KOPT-K1 (cell line): ENCODE data around the gene MORC3.
"Not testable (repeated sequence)": the region's sequence is repeated elsewhere in the genome, so short reads cannot be mapped to it uniquely, and the experiment has no call there.

ENCODE experiments used
- H3K27ac ChIP-seq: fragments of 200-600 bp; sonication (generic); 2 replicates; pipeline ENCODE4 v1.5.1; 2016; ENCODE audit warnings: antibody characterized with exemption, mild to moderate bottlenecking, low read depth, low read length; ENCODE audit not compliant: poor library complexity, severe bottlenecking
- H3K36me3 ChIP-seq: fragments of 200-600 bp; sonication (generic); 2 replicates; pipeline ENCODE4 v1.5.1; 2017; ENCODE audit warnings: antibody characterized with exemption, mild to moderate bottlenecking, low read length, moderate library complexity; ENCODE audit not compliant: insufficient read depth
- H3K9me3 ChIP-seq: fragments of 200-600 bp; sonication (generic); 2 replicates; pipeline ENCODE4 v1.5.1; 2017; ENCODE audit warnings: antibody characterized with exemption, low read length, mild to moderate bottlenecking; ENCODE audit not compliant: insufficient read depth, poor library complexity, severe bottlenecking

The MORC3 gene

GRCh38 chr21:36349315-36349714 lies 29.3 kb downstream of the MORC3 start:
- peaks cover 97% of the 10 kb centered on the region for H3K36me3 ChIP-seq
- H3K9me3 ChIP-seq: no peaks in the 10 kb centered on the region
- no peak overlapping the region for H3K27ac ChIP-seq

DNA sequence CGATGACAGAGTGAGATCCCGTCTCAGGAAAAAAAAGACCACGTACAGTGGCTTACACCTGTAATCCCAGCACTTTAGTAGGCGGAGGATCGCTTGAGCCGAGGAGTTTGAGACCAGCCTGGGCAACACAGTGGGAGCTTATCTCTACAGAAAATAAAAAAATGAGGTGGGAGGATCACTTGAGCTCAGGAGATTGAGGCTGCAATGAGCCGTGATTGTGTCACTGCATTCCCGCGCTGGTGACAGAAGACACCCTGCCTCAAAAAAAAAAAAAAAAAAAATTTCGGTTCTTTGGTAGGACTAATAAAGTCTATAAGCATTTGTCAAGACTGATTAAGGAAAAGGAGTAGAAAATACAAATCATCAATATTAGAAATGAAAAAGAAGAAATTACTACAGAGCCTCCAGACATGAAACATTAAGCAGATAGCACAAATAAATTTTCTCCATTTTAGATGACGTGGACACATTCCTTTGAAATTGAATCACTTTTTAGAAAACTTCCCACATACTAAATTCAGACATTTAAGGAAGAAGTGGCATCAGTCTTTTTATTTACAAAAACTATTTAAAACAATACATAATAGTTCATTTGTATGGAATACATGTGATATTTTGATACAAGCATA lies 30.4 kb downstream of the MORC3 start:
- Histone ChIP-seq H3K9me3 (no peaks in the 10 kb centered on the region), H3K36me3 (peaks cover 97% of the 10 kb centered on the region), H3K27ac (no peak overlapping the region)

GRCh38 chr21:36354918-36355680 lies 35.1 kb downstream of the MORC3 start:
- no peaks in the 10 kb centered on the region for H3K9me3 ChIP-seq
- no peak overlapping the region for H3K27ac ChIP-seq
- peaks cover 90% of the 10 kb centered on the region for H3K36me3 ChIP-seq

DNA sequence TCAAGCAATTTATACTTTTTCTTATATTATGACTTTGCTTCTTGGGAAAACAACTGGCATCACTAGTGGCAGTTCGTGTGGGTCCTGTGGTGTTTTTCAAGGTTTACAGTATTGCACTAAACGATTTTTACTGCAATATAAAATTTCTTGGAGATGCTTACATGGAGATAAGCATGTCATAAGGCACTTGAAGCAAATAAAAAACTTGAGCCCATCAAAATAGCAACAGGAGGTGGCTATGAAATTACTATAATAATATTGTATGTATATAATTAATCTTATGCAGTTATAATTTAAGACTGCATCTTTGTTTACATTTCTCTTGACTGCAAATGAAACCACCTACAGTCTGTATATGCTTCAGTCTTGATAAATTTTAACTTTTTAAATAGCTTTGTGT lies 35.9 kb downstream of the MORC3 start:
- peaks cover 90% of the 10 kb centered on the region for H3K36me3 ChIP-seq
- no peaks in the 10 kb centered on the region for H3K9me3 ChIP-seq
- no peak overlapping the region for H3K27ac ChIP-seq

DNA sequence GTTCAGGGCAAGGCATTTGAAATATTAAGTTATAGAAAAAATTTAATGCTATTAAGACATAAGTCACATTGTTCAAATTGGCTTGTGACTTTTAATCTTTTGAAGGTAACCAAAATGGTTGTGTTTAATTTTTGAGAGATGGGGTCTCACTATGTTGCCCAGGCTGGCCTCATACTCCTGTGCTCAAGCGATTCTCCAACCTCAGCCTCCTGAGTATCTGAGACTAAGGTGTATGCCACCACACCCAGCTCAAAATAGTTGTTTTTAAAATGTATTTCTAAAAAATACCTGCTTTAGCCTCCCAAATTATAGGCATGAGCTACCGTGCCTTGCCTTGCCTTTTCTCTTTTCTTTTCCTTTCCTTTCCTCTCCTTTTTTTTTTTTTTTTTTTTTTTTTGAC lies 39.2 kb downstream of the MORC3 start:
- Histone ChIP-seq H3K27ac (no peak overlapping the region), H3K9me3 (no peaks in the 10 kb centered on the region), H3K36me3 (peaks cover 93% of the 10 kb centered on the region)

DNA sequence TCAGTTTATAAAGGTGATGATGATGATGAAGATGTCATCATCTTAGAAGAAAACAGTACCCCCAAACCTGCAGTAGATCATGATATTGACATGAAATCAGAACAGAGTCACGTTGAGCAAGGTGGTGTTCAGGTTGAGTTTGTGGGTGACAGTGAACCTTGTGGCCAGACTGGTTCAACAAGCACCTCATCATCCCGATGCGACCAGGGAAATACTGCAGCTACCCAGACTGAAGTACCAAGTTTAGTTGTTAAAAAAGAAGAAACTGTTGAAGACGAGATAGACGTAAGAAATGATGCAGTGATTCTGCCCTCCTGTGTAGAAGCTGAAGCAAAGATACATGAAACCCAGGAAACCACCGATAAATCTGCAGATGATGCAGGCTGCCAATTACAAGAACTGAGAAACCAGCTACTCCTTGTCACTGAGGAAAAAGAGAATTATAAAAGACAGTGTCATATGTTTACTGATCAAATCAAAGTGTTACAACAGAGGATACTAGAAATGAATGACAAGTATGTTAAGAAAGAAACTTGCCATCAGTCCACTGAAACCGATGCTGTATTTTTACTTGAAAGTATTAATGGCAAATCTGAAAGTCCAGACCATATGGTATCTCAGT lies 49.2 kb downstream of the MORC3 start:
- Histone ChIP-seq H3K36me3 (peaks cover 98% of the 10 kb centered on the region), H3K27ac (no peak overlapping the region), H3K9me3 (no peaks in the 10 kb centered on the region)

DNA sequence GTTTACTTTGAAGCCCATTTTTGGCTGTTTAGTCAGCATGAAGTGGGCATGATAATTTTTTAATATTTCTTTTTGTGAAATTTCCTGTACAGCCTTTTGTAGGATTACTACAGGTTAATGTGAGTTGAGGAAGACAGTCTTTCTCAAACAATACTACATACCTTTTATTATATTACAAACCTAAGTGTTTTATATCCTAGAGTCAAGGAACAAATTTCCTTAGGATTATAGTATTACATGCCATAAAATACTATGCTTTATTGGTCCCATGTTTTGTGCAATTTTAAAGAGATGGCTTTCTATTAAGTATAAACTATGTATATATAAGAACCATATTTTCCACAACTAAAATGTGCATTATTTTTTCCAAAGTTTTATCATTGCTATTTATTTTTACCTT lies 56.0 kb downstream of the MORC3 start:
- peaks cover 74% of the 10 kb centered on the region for H3K36me3 ChIP-seq
- H3K9me3 ChIP-seq: no peaks in the 10 kb centered on the region
- no peak overlapping the region for H3K27ac ChIP-seq

DNA sequence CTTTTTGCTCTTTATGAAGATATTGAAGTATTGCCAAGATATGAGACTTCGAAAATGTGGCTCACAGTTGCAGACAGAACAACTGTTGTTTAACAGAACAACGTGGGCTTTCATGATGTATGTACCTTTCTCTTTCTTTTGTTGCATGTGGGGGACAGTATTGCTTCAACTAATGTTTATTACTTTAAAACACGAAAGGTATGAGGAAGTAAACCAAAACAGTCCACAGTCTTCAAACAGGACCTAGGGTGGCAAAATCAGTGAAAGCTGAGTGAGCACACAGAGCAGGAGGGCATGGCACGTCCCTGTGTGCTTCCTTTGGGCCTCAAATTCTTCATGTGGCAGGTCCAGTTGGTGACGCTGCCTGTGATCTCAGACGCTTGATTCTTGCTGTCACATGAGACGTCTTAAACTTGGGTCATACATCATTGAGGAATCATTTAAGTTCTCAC lies 57.4 kb downstream of the MORC3 start:
- Histone ChIP-seq H3K36me3 (peaks cover 60% of the 10 kb centered on the region), H3K27ac (no peak overlapping the region), H3K9me3 (no peaks in the 10 kb centered on the region)

- H3K9me3 ChIP-seq: no peaks in the 10 kb centered on the region
- H3K27ac ChIP-seq: no peak overlapping the region
- peaks cover 43% of the 10 kb centered on the region for H3K36me3 ChIP-seq
These were observed 59.3 kb downstream of the MORC3 start for GRCh38 chr21:36379251-36379650.

GRCh38 chr21:36381841-36382589 lies 62.0 kb downstream of the MORC3 start:
- no peaks in the 10 kb centered on the region for H3K9me3 ChIP-seq
- H3K27ac ChIP-seq: no peak overlapping the region
- H3K36me3 ChIP-seq: peaks cover 24% of the 10 kb centered on the region

DNA sequence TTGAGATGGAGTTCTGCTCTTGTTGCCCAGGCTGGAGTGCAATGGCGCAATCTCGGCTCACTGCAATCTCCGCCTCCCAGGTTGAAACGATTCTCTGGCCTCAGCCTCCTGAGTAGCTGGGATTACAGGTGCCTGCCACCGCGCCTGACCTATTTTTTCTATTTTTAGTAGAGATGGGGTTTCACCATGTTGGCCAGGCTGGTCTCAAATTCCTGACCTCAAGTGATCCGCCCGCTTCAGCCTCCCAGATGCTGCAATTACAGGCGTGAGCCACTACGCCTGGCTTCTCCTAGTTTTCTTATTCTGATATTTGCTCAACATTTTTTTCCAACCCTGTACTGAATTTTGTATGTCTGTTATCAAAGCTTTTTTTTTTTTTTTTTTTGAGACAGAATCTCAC lies 62.7 kb downstream of the MORC3 start:
- H3K9me3 ChIP-seq, H3K27ac ChIP-seq: not testable (repeated sequence)
- peaks cover 24% of the 10 kb centered on the region for H3K36me3 ChIP-seq

GRCh38 chr21:36384885-36385232 lies 64.9 kb downstream of the MORC3 start:
- Histone ChIP-seq H3K9me3 (no peaks in the 10 kb centered on the region), H3K36me3 (peaks cover 37% of the 10 kb centered on the region), H3K27ac (peak overlapping the region; percentile 77)

- peaks cover 43% of the 10 kb centered on the region for H3K36me3 ChIP-seq
- H3K9me3 ChIP-seq: no peaks in the 10 kb centered on the region
- peak within 1 kb of the TSS; percentile 77 for H3K27ac ChIP-seq
These were observed 65.4 kb downstream of the MORC3 start, which contains the start of gene CHAF1B for GRCh38 chr21:36385233-36386030. TSS of gene CHAF1B (plus strand) at chr21:36385392. CDS start at chr21:36386137, 745 bp downstream.

DNA sequence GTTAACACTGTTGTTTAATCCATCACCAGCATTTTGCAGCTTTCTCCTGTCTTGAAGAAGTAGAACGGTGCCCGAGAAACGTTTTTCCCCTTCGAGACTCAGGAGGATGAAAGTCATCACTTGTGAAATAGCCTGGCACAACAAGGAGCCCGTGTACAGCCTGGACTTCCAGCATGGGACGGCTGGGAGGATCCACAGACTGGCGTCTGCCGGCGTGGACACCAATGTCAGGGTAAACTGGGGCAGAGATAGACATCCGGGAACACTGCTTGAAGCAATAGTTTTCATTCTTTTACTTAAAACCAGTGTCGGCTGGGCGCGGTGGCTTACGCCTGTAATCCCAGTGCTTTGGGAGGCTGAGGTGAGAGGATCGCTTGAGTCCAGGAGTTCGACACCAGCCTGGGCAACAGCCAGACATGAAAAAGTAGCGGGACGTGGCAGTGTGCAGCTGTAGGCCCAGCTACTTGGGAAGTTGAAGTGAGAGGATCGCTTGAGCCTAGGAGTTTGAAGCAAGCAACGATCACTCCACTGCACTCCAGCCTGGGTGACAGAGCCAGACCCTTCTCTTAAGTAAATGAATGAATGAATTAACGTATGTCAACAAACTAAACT lies 66.1 kb downstream of the MORC3 start:
- Histone ChIP-seq H3K27ac (peak overlapping the region; percentile 77), H3K36me3 (peaks cover 50% of the 10 kb centered on the region), H3K9me3 (no peaks in the 10 kb centered on the region)
